Pancreas (tissue), 10 donors: ENCODE results near the gene URB2. TPM values are rescaled to one million over a fixed set of nuclear protein-coding genes. Genes with fewer than 3 reads are reported as not detected.

ENCODE experiments used
- ATAC-seq, 4 donors: fragments of 200-7000 bp; cut with Tn5 transposase; one replicate each; pipeline versions ENCODE4 v1.8.0 to v1.9.1; 2020; ENCODE audit warnings: mild to moderate bottlenecking in 4 of 4, moderate library complexity in 4 of 4
- DNase-seq, 6 donors: peaks; one replicate each; pipeline ENCODE4 v3.0.0-alpha.2; 2020
- FAIRE-seq: peaks from 2 replicates; lab custom pipeline; 2012; peaks lifted over from hg19 to GRCh38; lab: Jason Lieb, UNC
- H3K27ac ChIP-seq, 4 donors: fragments of 200-600 bp; sonication (generic); 1 replicate in 3 of 4; 2 replicates in 1 of 4; pipeline versions ENCODE4 v1.5.0 to v1.8.0; 2020
- H3K27me3 ChIP-seq, 4 donors: fragments of 200-600 bp; one replicate each; pipeline ENCODE4 v1.8.0; 2021
- H3K36me3 ChIP-seq, 3 donors: fragments of 200-600 bp; sonication (generic) in 1 of 3; one replicate each; pipeline versions ENCODE4 v1.5.0 to v1.8.0; 2020 to 2021
- H3K4me1 ChIP-seq, 3 donors: fragments of 200-600 bp; one replicate each; pipeline ENCODE4 v1.8.0; 2021
- H3K4me3 ChIP-seq, 4 donors: fragments of 200-600 bp; sonication (generic) in 2 of 4; one replicate each; pipeline versions ENCODE4 v1.5.0 to v1.8.0; 2020 to 2021
- H3K9me3 ChIP-seq, 4 donors: fragments of 200-600 bp; one replicate each; pipeline ENCODE4 v1.8.0; 2021
- WGBS, 2 donors: extraction: QIAGEN DNeasy Blood & Tissue Kit; methylation state at CpG; one replicate each; pipeline ENCODE4 v1.1.7; 2013; 5-methylcytosine and 5-hydroxymethylcytosine counted together
- intact Hi-C, 3 donors: fragments of 100-400 bp; cut with DNase I; formaldehyde crosslinking; loops; one replicate each; pipeline versions ENCODE4 v1.11.1 to v1.14.2; 2022
- polyA plus RNA-seq, 2 donors: library from polyadenylated mRNA; stranded (reverse); fragments of 200-250 nt; gene quantifications; one replicate each; pipeline ENCODE4 v1.2.3, GENCODE V29; 2013
- total RNA-seq, 6 donors: library from RNA; stranded (reverse); fragmentation: NEBNext Ultra II Directional in 4 of 6; extraction: Animal tissue kit (Norgen Biotek cat#: 25700) in 4 of 6; gene quantifications; one replicate each; pipeline versions ENCODE4 v1.2.1 to v1.2.4, GENCODE V29; 2021 to 2023
- TF ChIP-seq, protein P1 (sequence below), 4 donors: fragments of 200-600 bp; sonication (generic) in 3 of 4; IDR thresholded peaks; one replicate each; pipeline versions ENCODE4 v1.5.0 to v1.8.0; 2021; ENCODE audit warnings: antibody characterized with exemption in 4 of 4
- donor health status: healthy with polysubstance abuse.
- donor health status: DM: no; HTN: no; CAD: no; lungs with moderate emphysema.
- donor health status: DM: no; HTN: no; CAD: no.
- donor health status: control.
- donor health status: control.
- donor health status: Bipolar disorder and iron deficiency.
- donor health status: DM: yes; HTN: yes; CAD: no.
- donor health status: DM: no; HTN: no; CAD: no.
- donor health status: DM: no; HTN: no; CAD: no.
- donor health status: DM: yes; HTN: yes; CAD: no.

The URB2 gene
- total and polyA plus RNA-seq, 8 donors: 2.0 to 4.7 (median 3.0) TPM

DNA sequence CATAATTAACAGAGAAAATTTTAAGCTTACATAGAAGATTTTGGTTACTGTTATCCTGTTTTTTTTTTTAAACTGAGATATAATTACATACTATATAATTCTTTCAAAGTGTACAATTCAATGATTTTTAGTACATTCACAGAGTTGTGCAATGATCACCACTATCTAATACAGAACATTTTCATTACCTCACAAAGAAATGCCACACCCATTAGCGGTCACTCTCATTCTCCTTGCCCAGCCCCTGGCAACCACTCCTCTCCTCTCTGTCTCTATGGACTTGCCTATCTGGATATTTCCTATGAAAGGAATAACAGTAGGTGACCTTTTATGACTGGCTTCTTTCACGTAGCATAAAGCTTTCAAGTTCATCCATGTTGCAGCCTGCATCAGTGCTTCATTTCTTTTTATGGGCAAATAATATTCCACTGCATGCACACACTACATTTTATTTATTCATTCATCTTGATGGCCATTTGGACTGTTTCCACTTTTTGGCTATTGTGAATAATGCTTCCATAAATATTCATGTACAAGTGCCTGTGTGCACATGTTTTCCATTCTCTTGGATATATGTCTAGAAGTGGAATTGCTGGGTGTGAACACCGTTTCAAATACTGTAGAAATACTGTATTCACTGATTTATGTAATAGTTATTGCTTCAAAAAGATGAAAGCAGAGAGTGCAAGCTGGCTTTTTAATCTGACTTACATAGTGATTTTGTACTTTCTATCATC, 26.7 kb upstream of the URB2 start:
- Histone ChIP-seq H3K36me3 (peaks cover 0 to 22% (median 3%) of the 10 kb centered on the region in 3 donors), H3K27ac (no peak overlapping the region), H3K27me3 (no peaks in the 10 kb centered on the region), H3K9me3 (no peaks in the 10 kb centered on the region), H3K4me1 (no peaks in the 10 kb centered on the region), H3K4me3 (no peak overlapping the region)
- TF ChIP-seq, protein P1, sequence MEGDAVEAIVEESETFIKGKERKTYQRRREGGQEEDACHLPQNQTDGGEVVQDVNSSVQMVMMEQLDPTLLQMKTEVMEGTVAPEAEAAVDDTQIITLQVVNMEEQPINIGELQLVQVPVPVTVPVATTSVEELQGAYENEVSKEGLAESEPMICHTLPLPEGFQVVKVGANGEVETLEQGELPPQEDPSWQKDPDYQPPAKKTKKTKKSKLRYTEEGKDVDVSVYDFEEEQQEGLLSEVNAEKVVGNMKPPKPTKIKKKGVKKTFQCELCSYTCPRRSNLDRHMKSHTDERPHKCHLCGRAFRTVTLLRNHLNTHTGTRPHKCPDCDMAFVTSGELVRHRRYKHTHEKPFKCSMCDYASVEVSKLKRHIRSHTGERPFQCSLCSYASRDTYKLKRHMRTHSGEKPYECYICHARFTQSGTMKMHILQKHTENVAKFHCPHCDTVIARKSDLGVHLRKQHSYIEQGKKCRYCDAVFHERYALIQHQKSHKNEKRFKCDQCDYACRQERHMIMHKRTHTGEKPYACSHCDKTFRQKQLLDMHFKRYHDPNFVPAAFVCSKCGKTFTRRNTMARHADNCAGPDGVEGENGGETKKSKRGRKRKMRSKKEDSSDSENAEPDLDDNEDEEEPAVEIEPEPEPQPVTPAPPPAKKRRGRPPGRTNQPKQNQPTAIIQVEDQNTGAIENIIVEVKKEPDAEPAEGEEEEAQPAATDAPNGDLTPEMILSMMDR (IDR thresholded peaks at IDR 0.05): no peak
- FAIRE-seq (no peak), DNase-seq (no peak), ATAC-seq (no peak)
- intact Hi-C loops: no loop called here
- WGBS, 2 donors: 96 to 98% methylated on average over 3 of the region's 3 CpGs

DNA sequence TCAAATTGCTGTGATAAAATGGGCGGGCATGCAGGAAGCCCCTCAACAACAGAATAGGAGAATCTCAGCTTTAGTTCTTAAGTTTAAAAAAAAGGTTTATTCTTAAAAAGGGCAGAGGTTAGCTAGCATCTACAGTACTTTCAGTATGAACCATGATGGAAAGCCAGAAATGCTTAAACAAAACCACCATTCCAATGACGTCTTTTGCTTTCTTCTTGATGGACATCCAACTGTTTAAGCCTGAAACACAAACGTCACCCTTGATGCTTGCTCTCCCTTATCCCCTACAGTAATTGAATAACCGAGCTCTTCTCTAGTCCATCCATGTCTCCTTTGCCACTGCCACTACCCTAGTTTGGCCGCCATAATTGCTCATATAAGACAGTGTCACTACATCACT, 25.8 kb upstream of the URB2 start:
- DNase-seq (no peak), ATAC-seq (no peak), FAIRE-seq (no peak)
- intact Hi-C loops: no loop called here
- Histone ChIP-seq H3K4me3 (no peak overlapping the region), H3K27me3 (no peaks in the 10 kb centered on the region), H3K27ac (no peak overlapping the region), H3K4me1 (no peaks in the 10 kb centered on the region), H3K36me3 (peaks cover 0 to 23% (median under 1%) of the 10 kb centered on the region in 3 donors), H3K9me3 (no peaks in the 10 kb centered on the region)
- TF ChIP-seq, protein P1 (IDR thresholded peaks at IDR 0.05): no peak
- 91 to 96% methylated on average over 5 of the region's 5 CpGs for WGBS, 2 donors

DNA sequence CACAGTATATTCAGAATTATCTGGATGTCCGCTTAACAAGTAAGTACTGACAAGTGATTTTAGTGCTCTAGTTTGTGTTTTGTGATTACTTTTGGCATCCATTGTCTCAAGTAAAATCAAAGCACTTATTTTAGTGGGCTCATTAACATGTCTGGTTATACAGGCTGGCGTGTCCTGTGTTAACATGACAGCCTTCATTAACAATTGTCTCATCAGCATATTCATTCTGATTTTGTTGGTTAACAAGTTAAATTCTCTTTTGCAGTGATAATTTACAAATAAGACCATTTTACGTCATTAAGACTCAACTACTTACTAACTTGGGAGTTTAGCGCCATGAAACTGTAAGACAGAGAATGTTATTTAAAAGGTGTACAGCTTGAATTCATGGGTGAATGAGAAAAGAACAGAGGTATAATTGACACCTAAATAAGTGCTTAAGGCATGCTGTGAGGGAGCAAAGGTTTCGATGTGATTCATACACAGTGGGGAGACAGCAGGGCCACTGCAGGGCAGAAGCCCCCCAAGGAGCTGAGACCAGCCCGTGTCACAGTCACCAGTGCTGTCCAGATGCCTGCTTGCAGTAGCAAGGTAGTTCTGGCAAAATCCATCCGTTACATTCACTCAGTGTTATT, 22.6 kb upstream of the URB2 start:
- Histone ChIP-seq H3K9me3 (no peaks in the 10 kb centered on the region), H3K27me3 (no peaks in the 10 kb centered on the region), H3K27ac (no peak overlapping the region), H3K4me3 (no peak overlapping the region), H3K36me3 (peaks cover 0 to 39% (median 7%) of the 10 kb centered on the region in 3 donors), H3K4me1 (no peaks in the 10 kb centered on the region)
- intact Hi-C loops: no loop called here
- DNase-seq (no peak), FAIRE-seq (no peak), ATAC-seq (no peak)
- 89 to 90% methylated on average over 7 of the region's 7 CpGs for WGBS, 2 donors
- TF ChIP-seq, protein P1 (IDR thresholded peaks at IDR 0.05): no peak

DNA sequence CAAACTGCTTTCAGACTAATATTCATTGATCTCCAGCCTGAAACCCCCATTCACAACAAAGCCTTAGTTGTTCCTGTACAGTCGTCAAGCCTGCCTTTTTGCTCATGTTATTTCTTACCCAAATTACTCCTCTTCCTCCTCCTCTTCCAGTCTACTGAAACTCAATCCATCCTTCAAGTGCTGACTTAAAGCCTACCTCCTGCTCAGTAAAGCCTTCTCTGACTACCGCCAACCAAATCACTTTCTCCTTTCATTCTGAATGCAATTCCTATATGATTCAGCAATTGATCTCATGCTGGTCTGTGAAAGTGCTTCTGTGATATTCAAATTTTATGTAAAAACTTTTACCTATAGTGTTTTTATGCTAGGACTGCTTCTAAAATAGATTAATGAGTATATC, 18.7 kb upstream of the URB2 start:
- no peak for FAIRE-seq
- WGBS, 2 donors: 88 to 91% methylated on average over 2 of the region's 2 CpGs
- no peak for DNase-seq
- intact Hi-C loops: no loop called here
- Histone ChIP-seq H3K27ac (no peak overlapping the region), H3K36me3 (peaks cover 0 to 47% (median 12%) of the 10 kb centered on the region in 3 donors), H3K9me3 (no peaks in the 10 kb centered on the region), H3K27me3 (no peaks in the 10 kb centered on the region), H3K4me1 (no peaks in the 10 kb centered on the region), H3K4me3 (no peak overlapping the region)
- no peak for ATAC-seq
- TF ChIP-seq, protein P1 (IDR thresholded peaks at IDR 0.05): no peak

DNA sequence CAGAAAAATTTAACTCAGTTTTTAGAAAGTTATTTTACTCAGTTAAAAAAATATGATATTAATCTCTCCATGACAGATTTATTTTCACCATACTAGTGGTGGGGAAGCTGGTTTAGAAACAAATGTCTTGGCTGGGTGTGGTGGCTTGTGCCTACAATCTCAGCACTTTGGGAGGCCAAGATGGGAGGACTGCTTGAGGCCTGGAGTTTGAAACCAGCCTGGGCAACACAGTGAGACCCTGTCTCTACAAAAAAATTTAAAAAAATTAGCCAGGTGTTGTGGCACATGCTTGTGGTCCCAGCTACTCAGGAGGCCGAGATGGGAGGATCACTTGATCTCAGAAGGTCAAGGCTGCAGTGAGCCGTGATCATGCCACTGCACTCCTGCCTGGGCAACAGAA, 17.5 kb upstream of the URB2 start:
- no peak for ATAC-seq
- H3K9me3 ChIP-seq: no peaks in the 10 kb centered on the region
- TF ChIP-seq, protein P1 (IDR thresholded peaks at IDR 0.05): no peak
- H3K36me3 ChIP-seq: peaks cover 0 to 47% (median 12%) of the 10 kb centered on the region in 3 donors
- H3K4me1 ChIP-seq: no peaks in the 10 kb centered on the region
- intact Hi-C loops: no loop called here
- no peak overlapping the region for H3K27ac ChIP-seq
- H3K4me3 ChIP-seq: no peak overlapping the region
- no peak for FAIRE-seq
- no peaks in the 10 kb centered on the region for H3K27me3 ChIP-seq
- DNase-seq: no peak
- 92 to 94% methylated on average over 2 of the region's 2 CpGs for WGBS, 2 donors
